ENCODE results near the gene GPR17. TPM values are rescaled to one million over a fixed set of nuclear protein-coding genes. Genes with fewer than 3 reads are reported as not detected.

The GPR17 gene
- total and polyA plus RNA-seq, 4 experiments from 2014 or later, result not detected

DNA sequence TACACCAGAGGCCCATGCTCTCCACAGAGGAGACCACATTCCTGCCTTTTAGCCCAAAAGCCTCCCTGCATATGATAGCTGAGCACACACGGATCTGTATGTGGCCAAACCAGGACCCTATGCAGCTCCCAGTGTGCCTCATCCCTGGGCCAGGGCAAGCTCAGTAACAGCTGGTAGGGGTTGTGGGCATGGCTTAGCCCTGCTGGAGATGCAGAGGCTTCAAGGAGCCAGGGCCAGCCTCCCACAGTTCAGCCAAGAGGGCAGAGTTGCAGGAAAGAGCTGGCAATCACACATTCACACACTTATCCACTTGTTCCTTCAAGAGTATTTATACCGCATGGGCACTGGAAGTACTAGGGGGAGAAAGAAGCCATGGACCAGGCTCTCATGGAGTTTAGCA is 31.0 kb downstream of the GPR17 start:
- no peaks in the 10 kb centered on the region for H3K36me3 ChIP-seq (ENCODE audit: insufficient read depth, low read length)
- no peak overlapping the region for H3K4me3 ChIP-seq (ENCODE audit: low read length in 2 of 2)
- H3K27ac ChIP-seq (ENCODE audit: low read depth, low read length), result no peak overlapping the region
- CTCF ChIA-PET (ENCODE audit: partially characterized antibody), result interaction anchor here (1.8 kb wide), 1 partner anchor 25 kb away, joined by 4 read pairs; no protein-coding TSS in a partner anchor
- POLR2A ChIA-PET (ENCODE audit: partially characterized antibody), result no interaction called here
- H3K27ac Mint-ChIP-seq, result no peak overlapping the region
- peaks cover 0 to 2% (median 0%) of the 10 kb centered on the region in 8 donors for H3K9me3 Mint-ChIP-seq
- H3K36me3 Mint-ChIP-seq, result no peaks in the 10 kb centered on the region
- H3K27me3 ChIP-seq (ENCODE audit: insufficient read depth, low read length), result peaks cover 10% of the 10 kb centered on the region
- peaks cover 2 to 13% (median 6%) of the 10 kb centered on the region in 4 donors for H3K4me1 Mint-ChIP-seq
- no peak for DNase-seq
- intact Hi-C loops (cut with micrococcal nuclease), result no loop called here
- H3K4me1 ChIP-seq (ENCODE audit: insufficient read depth, low read length), result peaks cover 4% of the 10 kb centered on the region
- H3K27me3 Mint-ChIP-seq, result peaks cover 32 to 35% of the 10 kb centered on the region in 2 donors
- no peaks in the 10 kb centered on the region for H3K9me3 ChIP-seq (ENCODE audit: control insufficient read depth in 1 of 2, low read length in 2 of 2)
- H3K4me3 Mint-ChIP-seq, result peak overlapping the region in 1 of 8 donors; percentile 29

DNA sequence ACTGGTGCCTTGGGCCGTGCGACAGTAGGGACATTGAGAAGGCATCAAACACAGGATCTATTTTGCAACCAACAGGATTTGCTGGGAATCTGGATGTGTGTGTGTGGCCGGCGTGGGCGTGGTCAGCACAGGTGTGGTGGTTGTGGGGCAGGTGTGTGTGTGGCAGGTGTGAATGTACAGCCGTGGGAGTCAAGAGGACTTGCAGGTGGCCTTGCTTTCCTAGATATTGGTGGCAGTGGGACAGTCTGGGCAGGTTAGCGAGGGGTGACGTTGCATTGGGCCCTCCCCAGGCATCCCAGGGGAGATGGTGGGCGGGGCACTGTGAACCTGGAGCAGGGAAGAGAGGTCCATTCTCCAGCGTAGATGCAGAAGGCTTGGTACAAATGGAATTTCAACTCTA is 32.6 kb downstream of the GPR17 start:
- no peak overlapping the region for H3K4me3 Mint-ChIP-seq
- no peaks in the 10 kb centered on the region for H3K36me3 ChIP-seq (ENCODE audit: insufficient read depth, low read length)
- no peaks in the 10 kb centered on the region for H3K36me3 Mint-ChIP-seq
- peaks cover 2 to 13% (median 7%) of the 10 kb centered on the region in 4 donors for H3K4me1 Mint-ChIP-seq
- DNase-seq, result no peak
- ChIA-PET POLR2A (ENCODE audit: partially characterized antibody) (no interaction called here), CTCF (ENCODE audit: partially characterized antibody) (no interaction called here)
- intact Hi-C loops (cut with micrococcal nuclease), result no loop called here
- H3K27ac Mint-ChIP-seq, result no peak overlapping the region
- no peaks in the 10 kb centered on the region for H3K9me3 ChIP-seq (ENCODE audit: control insufficient read depth in 1 of 2, low read length in 2 of 2)
- no peak overlapping the region for H3K27ac ChIP-seq (ENCODE audit: low read depth, low read length)
- H3K4me3 ChIP-seq (ENCODE audit: low read length in 2 of 2), result no peak overlapping the region
- peaks cover 24 to 28% of the 10 kb centered on the region in 2 donors for H3K27me3 Mint-ChIP-seq
- H3K27me3 ChIP-seq (ENCODE audit: insufficient read depth, low read length), result peaks cover 9% of the 10 kb centered on the region
- H3K4me1 ChIP-seq (ENCODE audit: insufficient read depth, low read length), result peaks cover 4% of the 10 kb centered on the region
- H3K9me3 Mint-ChIP-seq, result peaks cover 0 to 2% (median 0%) of the 10 kb centered on the region in 8 donors

- Histone ChIP-seq H3K4me1 (ENCODE audit: insufficient read depth, low read length) (peaks cover 4% of the 10 kb centered on the region), H3K36me3 (ENCODE audit: insufficient read depth, low read length) (no peaks in the 10 kb centered on the region), H3K27ac (ENCODE audit: low read depth, low read length) (no peak overlapping the region), H3K27me3 (ENCODE audit: insufficient read depth, low read length) (peaks cover 4% of the 10 kb centered on the region), H3K9me3 (ENCODE audit: control insufficient read depth in 1 of 2, low read length in 2 of 2) (no peaks in the 10 kb centered on the region), H3K4me3 (ENCODE audit: low read length in 2 of 2) (no peak overlapping the region)
- Mint-ChIP-seq H3K36me3 (no peaks in the 10 kb centered on the region), H3K4me1 (peaks cover 2 to 13% (median 7%) of the 10 kb centered on the region in 4 donors), H3K27me3 (peaks cover 23% of the 10 kb centered on the region in 2 donors), H3K9me3 (peaks cover 0 to 2% (median 0%) of the 10 kb centered on the region in 8 donors), H3K27ac (no peak overlapping the region), H3K4me3 (no peak overlapping the region)
- intact Hi-C loops (cut with micrococcal nuclease), result no loop called here
- POLR2A ChIA-PET (ENCODE audit: partially characterized antibody), result no interaction called here
- CTCF ChIA-PET (ENCODE audit: partially characterized antibody), result no interaction called here
- DNase-seq, result no peak
Observed at GRCh38 chr2:127678991-127679390, 33.0 kb downstream of the GPR17 start.

DNA sequence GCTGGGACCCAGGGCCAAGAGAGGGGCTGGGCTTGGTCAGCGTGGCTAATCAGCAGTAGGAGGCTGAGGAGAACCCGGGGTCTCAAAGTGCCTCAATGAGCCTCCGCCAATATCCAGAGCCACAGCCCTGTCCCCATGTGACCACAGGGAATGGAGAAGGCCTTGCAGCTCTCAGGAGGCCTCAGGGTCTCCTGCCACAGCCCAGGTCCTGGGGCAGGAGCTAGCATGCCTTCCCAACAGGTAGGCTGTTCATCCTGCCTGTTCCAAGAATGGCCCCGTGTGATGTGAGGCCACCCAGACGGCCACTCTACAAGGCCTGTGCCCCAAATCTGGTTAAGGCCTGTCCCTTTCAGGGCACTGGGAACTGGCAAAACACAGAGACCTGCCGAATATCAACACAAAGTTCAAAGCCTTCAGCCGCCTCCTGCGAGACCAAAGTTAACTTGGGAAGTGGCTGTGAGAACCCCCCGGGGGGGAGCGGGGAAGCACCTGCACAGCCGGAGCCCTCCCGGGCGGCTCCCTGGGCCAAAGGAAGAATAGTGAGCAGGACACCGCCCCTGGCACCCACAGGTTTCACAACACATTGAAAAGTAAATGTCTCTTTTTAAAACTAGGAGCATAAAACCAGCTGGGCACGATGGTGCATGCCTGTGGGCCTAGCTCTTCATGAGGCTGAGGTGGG is 33.9 kb downstream of the GPR17 start:
- H3K4me3 Mint-ChIP-seq, result no peak overlapping the region
- H3K27me3 ChIP-seq (ENCODE audit: insufficient read depth, low read length), result no peaks in the 10 kb centered on the region
- no peak overlapping the region for H3K27ac Mint-ChIP-seq
- CTCF ChIA-PET (ENCODE audit: partially characterized antibody), result no interaction called here
- peaks cover 18 to 19% of the 10 kb centered on the region in 2 donors for H3K27me3 Mint-ChIP-seq
- H3K4me3 ChIP-seq (ENCODE audit: low read length in 2 of 2), result no peak overlapping the region
- no peak overlapping the region for H3K27ac ChIP-seq (ENCODE audit: low read depth, low read length)
- H3K36me3 Mint-ChIP-seq, result no peaks in the 10 kb centered on the region
- intact Hi-C loops (cut with micrococcal nuclease), result no loop called here
- no peaks in the 10 kb centered on the region for H3K4me1 ChIP-seq (ENCODE audit: insufficient read depth, low read length)
- H3K9me3 Mint-ChIP-seq, result peaks cover 0 to 2% (median 0%) of the 10 kb centered on the region in 8 donors
- no peaks in the 10 kb centered on the region for H3K36me3 ChIP-seq (ENCODE audit: insufficient read depth, low read length)
- no peak for DNase-seq
- POLR2A ChIA-PET (ENCODE audit: partially characterized antibody), result no interaction called here
- H3K9me3 ChIP-seq (ENCODE audit: control insufficient read depth in 1 of 2, low read length in 2 of 2), result no peaks in the 10 kb centered on the region
- peaks cover 0 to 7% (median 4%) of the 10 kb centered on the region in 4 donors for H3K4me1 Mint-ChIP-seq

DNA sequence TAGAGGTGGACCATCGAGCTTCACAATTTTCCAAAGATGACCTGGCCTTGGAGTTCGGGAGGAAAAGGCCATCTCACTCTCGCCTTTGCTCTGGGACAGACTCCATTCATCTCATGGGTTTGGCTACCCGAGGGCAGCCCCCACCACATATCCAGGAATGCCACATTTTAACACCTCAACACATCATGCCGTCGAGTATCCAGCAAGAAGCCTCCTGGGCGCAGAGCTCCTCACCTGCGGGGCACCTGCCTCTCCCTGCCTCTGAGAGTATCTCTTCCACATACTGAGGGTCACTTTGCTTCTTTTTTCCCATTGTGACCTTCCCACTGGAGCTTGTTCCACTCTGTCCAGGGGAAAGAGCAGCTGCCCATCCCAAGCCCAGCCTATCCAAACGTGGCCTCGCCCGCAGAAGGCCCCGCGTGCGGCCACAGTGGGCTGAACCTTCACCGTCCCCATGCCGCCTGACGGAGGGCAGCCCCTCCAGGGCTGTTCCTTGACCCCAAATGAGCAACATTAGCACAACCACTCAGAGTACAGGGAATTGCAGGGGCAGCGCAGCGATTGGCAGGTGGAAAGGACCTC is 34.8 kb downstream of the GPR17 start:
- Histone ChIP-seq H3K4me3 (ENCODE audit: low read length in 2 of 2) (no peak overlapping the region), H3K36me3 (ENCODE audit: insufficient read depth, low read length) (no peaks in the 10 kb centered on the region), H3K9me3 (ENCODE audit: control insufficient read depth in 1 of 2, low read length in 2 of 2) (no peaks in the 10 kb centered on the region), H3K27me3 (ENCODE audit: insufficient read depth, low read length) (no peaks in the 10 kb centered on the region), H3K4me1 (ENCODE audit: insufficient read depth, low read length) (no peaks in the 10 kb centered on the region), H3K27ac (ENCODE audit: low read depth, low read length) (no peak overlapping the region)
- Mint-ChIP-seq H3K4me3 (no peak overlapping the region), H3K9me3 (peaks cover 0 to 2% (median 0%) of the 10 kb centered on the region in 8 donors), H3K27me3 (peaks cover 15 to 17% of the 10 kb centered on the region in 2 donors), H3K36me3 (no peaks in the 10 kb centered on the region), H3K27ac (no peak overlapping the region), H3K4me1 (peaks cover 0 to 4% (median 2%) of the 10 kb centered on the region in 4 donors)
- DNase-seq, result no peak
- CTCF ChIA-PET (ENCODE audit: partially characterized antibody), result interaction anchor here (0.8 kb wide), 1 partner anchor 9 kb away, joined by 3 read pairs; no protein-coding TSS in a partner anchor
- intact Hi-C loops (cut with micrococcal nuclease), result no loop called here
- POLR2A ChIA-PET (ENCODE audit: partially characterized antibody), result no interaction called here

DNA sequence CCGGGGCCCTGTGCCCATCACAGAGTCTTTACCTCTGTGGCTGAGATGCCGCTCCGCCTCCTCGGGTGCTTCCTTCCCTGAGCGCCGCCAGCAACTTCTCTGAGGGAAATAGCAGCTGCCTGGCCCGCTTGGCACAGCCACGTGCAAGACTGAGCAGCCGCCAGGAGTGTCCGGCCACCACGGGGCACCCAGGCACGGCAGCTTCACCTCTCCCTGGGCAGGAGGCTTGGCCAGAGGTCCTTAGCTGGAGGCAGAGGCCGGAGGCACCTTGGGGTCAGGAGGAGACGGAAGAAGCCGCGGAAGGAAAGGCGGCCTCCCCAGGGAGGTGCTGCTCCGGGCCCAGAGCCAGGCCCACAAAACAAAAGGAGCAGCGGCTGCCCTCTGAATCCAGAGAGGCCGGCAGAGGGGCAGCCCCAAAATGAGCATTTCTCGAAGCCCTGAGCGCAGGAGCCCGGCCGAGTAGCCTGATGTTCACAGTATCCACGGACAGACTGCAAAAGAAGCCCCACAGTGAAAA is 35.4 kb downstream of the GPR17 start:
- no peaks in the 10 kb centered on the region for H3K36me3 Mint-ChIP-seq
- H3K27ac Mint-ChIP-seq, result no peak overlapping the region
- DNase-seq, result no peak
- ChIA-PET CTCF (ENCODE audit: partially characterized antibody) (interaction anchor here (0.6 kb wide), 1 partner anchor 553 kb away, joined by 3 read pairs; no protein-coding TSS in a partner anchor), POLR2A (ENCODE audit: partially characterized antibody) (no interaction called here)
- H3K9me3 ChIP-seq (ENCODE audit: control insufficient read depth in 1 of 2, low read length in 2 of 2), result no peaks in the 10 kb centered on the region
- H3K27me3 ChIP-seq (ENCODE audit: insufficient read depth, low read length), result no peaks in the 10 kb centered on the region
- no peaks in the 10 kb centered on the region for H3K36me3 ChIP-seq (ENCODE audit: insufficient read depth, low read length)
- peaks cover 0 to 1% (median 0%) of the 10 kb centered on the region in 4 donors for H3K4me1 Mint-ChIP-seq
- no peak overlapping the region for H3K4me3 Mint-ChIP-seq
- H3K27ac ChIP-seq (ENCODE audit: low read depth, low read length), result no peak overlapping the region
- no peaks in the 10 kb centered on the region for H3K4me1 ChIP-seq (ENCODE audit: insufficient read depth, low read length)
- intact Hi-C loops (cut with micrococcal nuclease), result no loop called here
- peaks cover 0 to 2% (median 0%) of the 10 kb centered on the region in 8 donors for H3K9me3 Mint-ChIP-seq
- peaks cover 11 to 14% of the 10 kb centered on the region in 2 donors for H3K27me3 Mint-ChIP-seq
- no peak overlapping the region for H3K4me3 ChIP-seq (ENCODE audit: low read length in 2 of 2)

DNA sequence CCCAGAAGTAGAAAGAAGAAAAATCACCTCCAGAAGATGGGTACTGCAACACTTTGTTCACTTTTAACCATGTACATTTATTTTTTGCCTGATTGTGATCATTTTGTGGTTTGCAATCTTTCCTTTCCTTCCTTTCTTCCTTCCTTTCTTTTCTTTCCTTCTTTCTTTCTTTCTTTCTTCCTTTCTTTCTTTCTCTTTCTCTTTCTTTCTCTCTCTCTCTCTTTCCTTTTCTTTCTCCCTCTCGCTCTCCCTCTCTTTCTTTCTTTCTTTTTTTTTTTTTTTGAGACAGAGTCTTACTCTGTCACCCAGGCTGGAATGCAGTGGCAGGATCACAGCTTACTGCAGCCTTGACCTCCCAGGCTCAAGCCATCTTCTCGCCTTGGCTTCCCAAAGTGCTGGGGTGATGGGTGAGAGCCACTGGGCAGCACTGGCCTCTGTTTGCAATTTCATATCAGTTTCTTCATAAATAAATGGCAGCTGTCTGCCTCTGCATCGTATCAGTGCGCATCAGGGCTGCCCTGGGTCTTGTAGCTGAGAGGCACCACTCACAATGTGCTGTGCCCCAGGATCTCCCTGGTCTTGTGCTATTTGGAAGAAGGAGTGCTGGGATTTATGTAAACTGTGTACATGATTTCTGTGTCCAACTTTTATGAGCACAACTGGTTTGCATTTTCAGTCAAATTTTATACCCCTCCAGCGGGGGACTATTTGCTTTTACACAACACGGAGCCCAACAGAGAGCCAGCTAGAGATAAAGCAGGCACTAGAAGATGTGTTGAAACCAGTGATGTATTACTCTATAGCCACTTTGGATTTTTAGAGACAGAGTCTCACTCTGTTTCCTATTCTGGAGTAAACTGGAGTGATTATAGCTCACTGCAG is 36.3 kb downstream of the GPR17 start:
- Histone ChIP-seq H3K4me3 (ENCODE audit: low read length in 2 of 2) (no peak overlapping the region), H3K27ac (ENCODE audit: low read depth, low read length) (no peak overlapping the region), H3K36me3 (ENCODE audit: insufficient read depth, low read length) (no peaks in the 10 kb centered on the region), H3K4me1 (ENCODE audit: insufficient read depth, low read length) (no peaks in the 10 kb centered on the region), H3K9me3 (ENCODE audit: control insufficient read depth in 1 of 2, low read length in 2 of 2) (no peaks in the 10 kb centered on the region), H3K27me3 (ENCODE audit: insufficient read depth, low read length) (no peaks in the 10 kb centered on the region)
- H3K9me3 Mint-ChIP-seq, result peaks cover 0 to 2% (median 0%) of the 10 kb centered on the region in 8 donors
- DNase-seq, result no peak
- H3K27me3 Mint-ChIP-seq, result peaks cover 4 to 10% of the 10 kb centered on the region in 2 donors
- H3K27ac Mint-ChIP-seq, result no peak overlapping the region
- H3K36me3 Mint-ChIP-seq, result no peaks in the 10 kb centered on the region
- ChIA-PET CTCF (ENCODE audit: partially characterized antibody) (no interaction called here), POLR2A (ENCODE audit: partially characterized antibody) (no interaction called here)
- H3K4me3 Mint-ChIP-seq, result no peak overlapping the region
- intact Hi-C loops (cut with micrococcal nuclease), result no loop called here
- H3K4me1 Mint-ChIP-seq, result peaks cover 0 to 1% (median 0%) of the 10 kb centered on the region in 4 donors

All from CD4-positive, alpha-beta memory T cell (primary cell).